AG08395 (cell line): ENCODE data around the gene ABCG8.

ENCODE experiments used
- DNase-seq: peaks from one replicate; pipeline ENCODE4 v3.0.0; 2012; ENCODE audit warnings: mixed read lengths, low spot score

Gene ABCG8

DNA sequence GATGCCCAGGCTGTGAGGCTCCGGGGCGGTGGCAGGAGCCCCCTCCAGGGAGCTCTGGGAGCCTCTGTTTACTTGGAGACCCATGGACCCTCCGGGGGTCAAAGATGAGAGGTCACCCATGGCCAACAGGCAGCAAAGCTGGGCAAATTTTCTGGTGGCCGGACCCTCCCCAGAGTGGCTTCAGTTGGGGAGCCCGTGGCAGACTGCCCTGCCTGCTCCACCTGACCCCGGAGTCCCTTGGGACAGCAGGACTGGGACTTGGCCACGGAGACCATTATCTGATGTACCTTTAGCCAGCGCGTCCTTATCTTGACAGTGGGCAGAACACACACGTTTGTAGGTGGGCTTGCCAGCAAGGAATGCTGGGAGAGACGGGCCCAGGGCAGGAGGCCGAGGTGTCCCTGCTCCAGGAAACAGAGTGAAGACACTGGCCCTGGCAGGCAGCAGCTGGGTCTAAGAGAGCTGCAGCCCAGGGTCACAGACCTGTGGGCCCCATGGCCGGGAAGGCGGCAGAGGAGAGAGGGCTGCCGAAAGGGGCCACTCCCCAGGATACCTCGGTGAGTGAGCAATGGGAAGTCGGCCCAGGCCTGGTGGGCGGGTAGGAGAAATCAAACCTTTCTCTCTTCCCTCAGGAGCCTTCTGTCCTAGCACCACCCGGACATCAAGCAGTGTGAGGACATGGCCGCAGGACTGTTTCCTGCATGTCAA is at the start of gene ABCG8, which contains the start of gene ABCG5:
TSS of gene ABCG8 (plus strand) at position 412 of the 708 bp plus-strand sequence. CDS start at position 495, 83 bp downstream.
TSS of gene ABCG5 (minus strand) at position 280 of the 708 bp plus-strand sequence. CDS start at position 120, 160 bp downstream.
- no peak for DNase-seq

- DNase-seq: peak; percentile 3
Measured at GRCh38 chr2:43790147-43790546, 48.6 kb upstream of the ABCG8 start.

DNA sequence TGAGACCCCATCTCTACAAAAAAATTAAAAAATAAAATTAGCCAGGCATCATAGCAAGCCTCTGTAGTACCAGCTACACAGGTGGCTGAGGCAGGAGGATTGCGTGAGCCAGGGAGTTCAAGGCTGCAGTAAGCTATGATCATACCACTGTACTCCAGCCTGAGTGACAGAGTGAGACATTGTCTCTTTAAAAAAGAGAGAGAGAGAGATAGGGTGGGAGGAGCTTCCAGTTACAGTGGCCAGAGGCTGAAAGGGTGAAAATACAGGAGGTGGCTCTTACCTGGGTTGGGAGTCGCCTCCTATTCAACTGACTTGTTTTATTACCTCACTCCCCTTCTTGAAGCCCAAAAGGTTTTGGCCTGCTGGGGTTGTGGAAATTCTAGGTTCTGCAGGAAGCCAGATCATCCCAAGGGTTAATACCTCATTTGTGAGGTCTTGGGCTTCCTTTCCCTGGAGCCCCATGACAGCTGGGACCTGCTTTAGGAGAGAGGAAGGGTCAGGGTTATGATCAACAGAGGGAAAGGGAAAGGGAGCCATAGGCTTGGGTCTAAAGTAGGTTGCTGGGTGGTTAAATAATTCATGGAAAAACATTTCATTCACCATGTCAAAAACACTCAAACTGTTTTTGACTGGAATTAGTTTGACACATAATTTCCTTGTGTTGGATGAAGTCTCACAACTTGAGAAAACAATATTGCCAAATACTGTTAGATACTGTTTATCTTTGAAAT is 47.6 kb upstream of the ABCG8 start:
- no peak for DNase-seq

DNA sequence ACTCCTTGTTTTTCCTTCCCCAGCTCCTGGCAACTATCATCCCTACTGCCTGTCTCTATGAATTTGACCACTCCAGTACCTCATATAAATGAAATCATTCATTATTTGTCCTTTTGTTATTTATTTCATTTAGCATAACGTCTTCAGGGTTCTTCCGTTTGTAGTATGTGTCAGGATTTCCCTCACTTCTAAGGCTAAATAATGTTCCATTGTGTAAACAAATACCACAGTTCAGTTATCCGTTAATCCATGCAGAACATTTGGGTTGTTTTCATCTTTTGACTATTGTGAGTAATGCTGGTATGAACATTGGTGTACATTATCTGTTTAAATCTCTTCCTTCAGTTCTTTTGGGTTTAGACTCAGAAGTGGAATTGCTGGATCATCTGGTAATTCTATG is 46.1 kb upstream of the ABCG8 start:
- DNase-seq: no peak

- no peak for DNase-seq
Measured at GRCh38 chr2:43794956-43795355, 43.8 kb upstream of the ABCG8 start.

DNA sequence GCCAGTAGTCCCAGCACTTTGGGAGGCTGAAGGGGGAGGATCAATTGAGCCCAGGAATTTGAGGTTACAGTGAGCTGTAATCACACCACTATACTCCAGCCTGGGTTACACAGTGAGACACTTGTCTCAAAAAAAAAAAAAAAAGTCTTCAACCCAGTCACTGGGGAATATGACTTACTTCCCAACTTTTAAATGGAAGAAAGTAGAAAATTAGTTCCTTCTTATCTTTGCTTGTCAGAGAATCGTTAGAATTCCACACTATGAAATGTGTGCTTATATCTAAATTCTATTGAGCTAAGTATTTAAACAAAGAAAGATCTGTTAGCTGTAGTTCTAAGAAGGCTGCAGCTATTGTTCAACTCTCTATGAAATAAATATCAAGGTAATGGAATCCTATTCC is 42.6 kb upstream of the ABCG8 start:
- no peak for DNase-seq

- DNase-seq: peak; percentile 17
Measured at GRCh38 chr2:43798300-43798699, 40.5 kb upstream of the ABCG8 start.

DNA sequence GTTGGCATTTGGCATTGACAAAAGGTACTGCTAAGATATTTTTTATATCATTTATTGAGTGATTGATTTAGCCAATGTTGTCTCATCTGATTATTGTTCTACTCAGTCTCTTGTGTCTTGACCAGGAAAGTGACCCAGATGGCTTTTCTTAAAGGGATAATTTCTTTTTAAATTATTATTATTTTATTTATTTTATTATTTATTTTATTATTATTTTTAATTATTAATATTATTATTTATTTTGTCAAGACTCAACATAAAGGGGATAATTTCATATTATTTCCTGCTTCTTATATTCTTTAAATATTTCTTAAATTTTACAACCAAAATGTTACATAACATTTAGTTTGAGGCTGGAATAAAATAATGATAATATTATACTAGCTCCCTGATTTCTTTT is 37.9 kb upstream of the ABCG8 start:
- DNase-seq: no peak

DNA sequence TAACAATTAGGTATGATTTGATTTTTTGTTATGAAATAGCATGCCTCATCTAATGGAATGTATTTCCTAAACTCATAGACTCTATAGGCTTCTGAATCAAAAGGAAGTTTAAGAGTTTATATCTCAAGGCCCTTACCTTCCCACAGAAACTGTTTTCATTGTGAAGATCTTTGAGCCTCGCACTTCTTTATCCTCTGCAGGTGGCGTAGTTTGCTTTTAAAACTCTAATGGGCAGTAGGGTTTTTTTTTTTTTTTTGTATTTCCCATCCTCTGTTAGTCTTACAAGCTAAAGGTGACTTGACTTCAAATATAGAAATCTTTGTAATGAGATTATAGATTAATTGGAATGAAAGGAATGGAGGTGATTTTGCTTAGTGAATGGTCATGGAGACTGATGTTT is 36.6 kb upstream of the ABCG8 start:
- no peak for DNase-seq

DNA sequence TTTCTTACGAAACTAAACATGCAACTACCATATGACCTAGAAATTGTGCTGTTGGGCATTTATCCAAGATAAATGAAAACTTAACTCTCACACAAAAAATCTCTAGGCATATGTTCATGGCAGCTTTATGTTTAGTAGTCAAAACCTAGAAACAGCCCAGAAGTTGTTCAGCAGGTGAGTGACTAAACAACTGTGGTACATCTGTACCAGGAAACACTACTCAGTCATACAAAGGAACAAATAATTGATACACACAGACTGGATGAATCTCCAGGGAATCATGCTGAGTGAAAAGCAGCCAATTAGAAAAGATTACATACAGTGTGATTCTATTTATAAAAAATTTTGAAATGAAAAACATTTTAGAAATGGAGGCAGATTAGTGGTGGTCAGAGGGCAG is 35.7 kb upstream of the ABCG8 start:
- no peak for DNase-seq

DNA sequence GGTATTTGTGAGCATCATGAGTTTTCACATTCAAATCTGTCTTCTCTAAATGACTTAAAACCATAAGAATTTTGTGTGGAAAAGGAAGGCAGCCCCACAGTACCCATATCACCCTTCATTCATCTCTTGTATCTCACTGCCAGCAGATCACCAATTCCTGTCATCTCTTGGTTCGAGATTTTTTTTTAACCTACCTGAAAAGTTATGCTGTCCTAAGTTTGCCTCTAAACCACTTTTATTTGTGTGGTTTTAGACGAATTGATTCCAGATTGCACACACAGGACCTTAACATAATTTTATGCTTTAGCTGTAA is 32.1 kb upstream of the ABCG8 start:
- DNase-seq: no peak

DNA sequence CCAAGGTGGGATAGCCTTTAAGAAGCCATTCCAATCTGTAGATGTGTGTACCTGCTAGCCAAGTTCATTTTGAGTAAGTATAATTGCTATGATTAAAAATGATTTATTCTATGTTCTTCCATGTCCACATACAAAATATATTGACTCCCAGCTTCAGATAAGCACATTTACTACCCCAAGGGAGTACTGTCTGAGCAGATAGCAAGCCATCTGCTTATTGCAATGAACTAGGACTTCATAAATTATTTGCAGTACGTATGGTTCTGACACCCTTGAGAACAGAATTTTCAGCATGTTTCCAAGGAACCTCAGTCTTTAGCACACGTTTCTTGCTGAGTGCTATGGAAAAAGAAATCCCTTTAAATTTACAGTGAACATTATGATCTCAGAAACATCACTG is 28.3 kb upstream of the ABCG8 start:
- no peak for DNase-seq

DNA sequence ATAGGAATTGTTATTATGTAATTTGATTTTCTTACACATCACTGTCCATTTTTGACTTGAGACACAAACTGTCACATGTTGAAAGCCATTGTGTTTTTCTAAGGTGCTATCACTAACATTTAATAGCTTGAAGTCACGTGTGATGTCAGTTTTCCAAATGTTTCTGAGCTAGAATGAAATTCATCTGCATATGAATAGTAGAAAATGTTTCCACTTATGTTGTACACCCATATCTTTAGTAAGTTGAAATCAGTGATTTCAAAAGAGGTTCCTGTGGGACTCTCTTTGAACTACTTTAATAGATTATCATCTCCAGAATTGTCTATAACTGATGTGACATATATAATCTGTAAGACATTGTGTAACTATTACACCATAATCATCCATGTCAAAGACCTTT is 27.9 kb upstream of the ABCG8 start:
- no peak for DNase-seq

DNA sequence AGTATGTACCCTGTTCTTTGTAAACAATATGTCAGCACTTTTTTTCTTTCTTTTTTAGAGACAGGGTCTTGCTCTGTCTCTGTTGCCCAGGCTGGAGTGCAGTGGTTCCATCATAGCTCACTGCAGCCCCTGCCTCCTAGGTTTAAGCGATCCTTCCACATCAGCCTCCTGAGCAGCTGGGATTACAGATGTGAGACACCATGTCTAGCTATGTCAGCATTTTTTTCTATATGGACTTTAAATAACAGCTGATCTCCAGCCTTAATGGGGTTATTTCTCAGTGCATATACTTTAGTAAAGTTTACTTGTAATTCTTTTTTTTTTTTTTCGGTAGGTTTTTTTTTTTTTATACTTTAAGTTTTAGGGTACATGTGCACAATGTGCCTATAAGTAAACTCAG is 26.8 kb upstream of the ABCG8 start:
- DNase-seq: no peak

GRCh38 chr2:43812947-43813346 is 25.8 kb upstream of the ABCG8 start:
- DNase-seq: no peak

GRCh38 chr2:43814711-43815110 is 24.1 kb upstream of the ABCG8 start:
- no peak for DNase-seq

DNA sequence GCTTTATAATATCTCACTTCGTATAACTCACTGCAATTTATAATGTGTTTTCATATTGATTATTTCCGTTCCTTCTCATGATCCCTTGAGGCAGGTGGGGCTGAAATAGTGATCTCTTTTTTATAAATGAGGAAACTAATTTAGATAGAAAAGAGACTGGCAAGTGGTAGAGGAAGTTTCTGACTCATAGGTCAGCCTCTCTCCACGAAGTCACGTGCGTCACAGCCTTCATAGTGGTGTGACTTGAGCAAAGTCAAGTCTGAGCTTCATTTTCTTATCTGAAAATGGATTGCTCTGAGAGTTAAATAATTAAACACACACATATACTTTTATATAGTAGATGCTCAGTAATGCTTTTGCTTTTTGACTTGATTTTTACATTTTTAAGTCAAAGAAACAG is 20.0 kb upstream of the ABCG8 start:
- peak; percentile 37 for DNase-seq

DNA sequence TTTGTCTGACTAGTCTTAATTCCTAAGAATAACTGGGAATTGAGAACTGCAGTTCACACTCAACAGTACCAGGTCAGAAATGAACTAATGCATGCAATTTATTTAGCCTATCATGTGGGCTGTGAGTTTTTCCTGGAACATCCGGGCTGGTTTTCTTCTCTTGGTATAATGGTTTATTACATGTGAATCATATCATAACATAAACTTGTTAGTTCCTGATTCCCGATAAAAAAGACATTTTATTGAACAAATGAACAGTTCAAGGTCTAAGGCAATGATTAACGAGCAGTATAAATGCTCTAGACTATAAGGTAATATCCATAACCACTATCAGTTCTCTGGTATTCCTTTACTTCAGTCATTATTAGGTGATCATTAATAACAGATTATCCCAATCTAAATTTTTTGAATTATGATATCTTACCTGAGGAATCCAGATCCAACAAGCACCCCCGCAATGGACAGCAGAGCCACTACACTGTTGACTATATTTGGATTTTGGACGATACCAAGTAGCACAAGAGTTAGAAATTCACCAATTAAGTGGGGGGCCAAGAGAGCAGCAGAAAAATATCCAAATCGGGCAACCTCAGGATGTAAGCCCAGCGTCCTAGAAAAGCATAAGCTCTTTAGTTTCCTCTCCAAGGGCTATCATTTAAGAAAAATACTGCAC is 19.1 kb upstream of the ABCG8 start:
- DNase-seq: no peak

DNA sequence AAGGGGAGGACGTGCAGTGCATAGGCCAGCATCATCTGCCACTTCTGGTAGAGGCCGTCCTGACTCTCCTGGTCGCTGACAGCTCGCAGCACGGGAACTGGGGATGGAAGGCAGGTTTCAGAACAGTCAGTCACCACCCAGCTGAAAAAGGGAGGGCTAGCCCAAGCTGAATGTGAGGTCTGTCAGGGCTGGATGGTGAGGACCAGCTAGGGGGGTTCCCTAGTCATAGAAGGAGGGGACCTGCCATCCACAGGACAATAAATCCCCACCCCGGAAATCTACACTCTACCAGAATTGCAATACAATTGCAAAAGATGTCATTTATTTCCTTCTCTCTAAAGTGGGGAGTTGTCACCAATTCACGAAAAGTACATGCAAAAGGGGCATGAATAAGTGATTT is 15.9 kb upstream of the ABCG8 start:
- no peak for DNase-seq

- no peak for DNase-seq
Measured at GRCh38 chr2:43823751-43824150, 15.0 kb upstream of the ABCG8 start.

DNA sequence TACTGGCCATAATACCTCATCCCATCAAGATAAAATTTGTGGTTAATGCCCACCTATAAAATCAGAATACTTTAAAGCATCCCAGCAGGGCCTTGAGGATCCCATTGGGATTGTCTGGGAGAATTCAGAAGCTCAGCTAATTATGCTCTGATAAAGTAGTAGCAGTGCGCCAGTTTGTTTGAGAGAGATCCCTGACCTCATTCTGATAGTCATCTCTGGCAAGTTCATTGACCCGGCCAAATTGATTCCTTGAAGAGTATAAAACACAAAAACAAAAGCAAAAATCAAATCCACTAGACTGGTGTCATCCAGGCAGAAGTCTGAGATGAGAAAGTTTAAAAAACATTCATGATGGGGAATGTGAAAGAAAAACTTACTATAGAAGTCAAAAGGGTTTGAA is 14.3 kb upstream of the ABCG8 start:
- no peak for DNase-seq

GRCh38 chr2:43824951-43825493 is 13.7 kb upstream of the ABCG8 start:
- no peak for DNase-seq

GRCh38 chr2:43825841-43826240 is 12.9 kb upstream of the ABCG8 start:
- no peak for DNase-seq
